T-helper 1 cell treated with Interleukin-12 subunit alpha and Interleukin-12 subunit beta and Interleukin-4 antibody, amounts not matched to agents 30 μg/mL and 1 μg/mL, for 36 hours (primary cell): ENCODE results near the gene RPTN.

ENCODE experiments used
- H3K27ac Mint-ChIP-seq: one replicate; pipeline ENCODE4 v1.8.0; 2021; ENCODE audit warnings: mild to moderate bottlenecking, mixed read lengths
- H3K27me3 Mint-ChIP-seq: one replicate; pipeline ENCODE4 v1.8.0; 2021; ENCODE audit warnings: low read depth, mixed read lengths
- H3K36me3 Mint-ChIP-seq: one replicate; pipeline ENCODE4 v1.8.0; 2021; ENCODE audit warnings: low read depth, mixed read lengths
- H3K4me1 Mint-ChIP-seq: one replicate; pipeline ENCODE4 v1.8.0; 2021; ENCODE audit warnings: low read depth, mixed read lengths
- H3K4me3 Mint-ChIP-seq: one replicate; pipeline ENCODE4 v1.8.0; 2021; ENCODE audit warnings: mild to moderate bottlenecking, moderate library complexity, mixed read lengths
- H3K9me3 Mint-ChIP-seq: one replicate; pipeline ENCODE4 v1.8.0; 2021; ENCODE audit warnings: mixed read lengths

The RPTN gene

GRCh38 chr1:152159144-152159543 lies at the start of gene RPTN:
Gene RPTN, minus strand, starts transcription at chr1:152159228. Its CDS starts 1,339 bp downstream, at chr1:152157889.
- no peak within 1 kb of the TSS for H3K4me3 Mint-ChIP-seq
- no peak within 1 kb of the TSS for H3K27ac Mint-ChIP-seq
- peaks cover 7% of the 10 kb centered on the region for H3K27me3 Mint-ChIP-seq
- H3K4me1 Mint-ChIP-seq = no peaks in the 10 kb centered on the region
- H3K9me3 Mint-ChIP-seq = no peaks in the 10 kb centered on the region
- H3K36me3 Mint-ChIP-seq = no peaks in the 10 kb centered on the region

- H3K27me3 Mint-ChIP-seq = peaks cover 11% of the 10 kb centered on the region
- no peak overlapping the region for H3K27ac Mint-ChIP-seq
- H3K4me3 Mint-ChIP-seq = no peak overlapping the region
- no peaks in the 10 kb centered on the region for H3K4me1 Mint-ChIP-seq
- no peaks in the 10 kb centered on the region for H3K9me3 Mint-ChIP-seq
- no peaks in the 10 kb centered on the region for H3K36me3 Mint-ChIP-seq
These were observed 40.0 kb upstream of the RPTN start for GRCh38 chr1:152198982-152199381.

GRCh38 chr1:152197361-152197941 lies 38.4 kb upstream of the RPTN start:
- Mint-ChIP-seq H3K4me1 (no peaks in the 10 kb centered on the region), H3K36me3 (no peaks in the 10 kb centered on the region), H3K4me3 (no peak overlapping the region), H3K27me3 (peaks cover 11% of the 10 kb centered on the region), H3K27ac (no peak overlapping the region), H3K9me3 (no peaks in the 10 kb centered on the region)

- H3K27ac Mint-ChIP-seq = no peak overlapping the region
- H3K27me3 Mint-ChIP-seq = peaks cover 33% of the 10 kb centered on the region
- no peak overlapping the region for H3K4me3 Mint-ChIP-seq
- no peaks in the 10 kb centered on the region for H3K9me3 Mint-ChIP-seq
- peaks cover 4% of the 10 kb centered on the region for H3K4me1 Mint-ChIP-seq
- H3K36me3 Mint-ChIP-seq = no peaks in the 10 kb centered on the region
These were observed 32.7 kb upstream of the RPTN start for GRCh38 chr1:152191711-152192110.

- H3K27ac Mint-ChIP-seq = no peak overlapping the region
- H3K9me3 Mint-ChIP-seq = no peaks in the 10 kb centered on the region
- no peaks in the 10 kb centered on the region for H3K36me3 Mint-ChIP-seq
- no peak overlapping the region for H3K4me3 Mint-ChIP-seq
- peaks cover 36% of the 10 kb centered on the region for H3K27me3 Mint-ChIP-seq
- peaks cover 4% of the 10 kb centered on the region for H3K4me1 Mint-ChIP-seq
These were observed 32.2 kb upstream of the RPTN start for GRCh38 chr1:152191260-152191659.

GRCh38 chr1:152190589-152190988 lies 31.6 kb upstream of the RPTN start:
- Mint-ChIP-seq H3K4me1 (peaks cover 4% of the 10 kb centered on the region), H3K27me3 (peaks cover 39% of the 10 kb centered on the region), H3K27ac (no peak overlapping the region), H3K36me3 (no peaks in the 10 kb centered on the region), H3K4me3 (no peak overlapping the region), H3K9me3 (no peaks in the 10 kb centered on the region)

- Mint-ChIP-seq H3K4me1 (peaks cover 4% of the 10 kb centered on the region), H3K4me3 (peak overlapping the region; percentile 60), H3K27ac (no peak overlapping the region), H3K36me3 (no peaks in the 10 kb centered on the region), H3K9me3 (no peaks in the 10 kb centered on the region), H3K27me3 (peaks cover 46% of the 10 kb centered on the region)
These were observed 30.8 kb upstream of the RPTN start for GRCh38 chr1:152189657-152190442.

- H3K27ac Mint-ChIP-seq = no peak overlapping the region
- no peaks in the 10 kb centered on the region for H3K36me3 Mint-ChIP-seq
These were observed 29.9 kb upstream of the RPTN start for GRCh38 chr1:152188673-152189591.

GRCh38 chr1:152186556-152187285 lies 27.7 kb upstream of the RPTN start:
- Mint-ChIP-seq H3K36me3 (no peaks in the 10 kb centered on the region), H3K4me3 (no peak overlapping the region), H3K9me3 (no peaks in the 10 kb centered on the region), H3K27me3 (peaks cover 52% of the 10 kb centered on the region), H3K27ac (no peak overlapping the region), H3K4me1 (peaks cover 4% of the 10 kb centered on the region)

More at GRCh38 chr1:152188673-152189591, 29.9 kb upstream of the RPTN start:
- Mint-ChIP-seq H3K4me3 (peak overlapping the region; percentile 60), H3K9me3 (no peaks in the 10 kb centered on the region), H3K27me3 (peaks cover 54% of the 10 kb centered on the region), H3K4me1 (peaks cover 4% of the 10 kb centered on the region)

GRCh38 chr1:152185544-152186391 lies 26.7 kb upstream of the RPTN start:
- no peak overlapping the region for H3K27ac Mint-ChIP-seq

GRCh38 chr1:152182944-152183361 lies 23.9 kb upstream of the RPTN start:
- Mint-ChIP-seq H3K4me1 (no peaks in the 10 kb centered on the region), H3K9me3 (no peaks in the 10 kb centered on the region), H3K4me3 (no peak overlapping the region), H3K27ac (no peak overlapping the region), H3K36me3 (no peaks in the 10 kb centered on the region), H3K27me3 (peaks cover 37% of the 10 kb centered on the region)

More at GRCh38 chr1:152185544-152186391, 26.7 kb upstream of the RPTN start:
- H3K27me3 Mint-ChIP-seq = peaks cover 44% of the 10 kb centered on the region
- H3K36me3 Mint-ChIP-seq = no peaks in the 10 kb centered on the region
- H3K4me1 Mint-ChIP-seq = peaks cover 4% of the 10 kb centered on the region
- no peaks in the 10 kb centered on the region for H3K9me3 Mint-ChIP-seq
- no peak overlapping the region for H3K4me3 Mint-ChIP-seq

- no peaks in the 10 kb centered on the region for H3K4me1 Mint-ChIP-seq
- H3K36me3 Mint-ChIP-seq = no peaks in the 10 kb centered on the region
- no peak overlapping the region for H3K27ac Mint-ChIP-seq
- H3K9me3 Mint-ChIP-seq = no peaks in the 10 kb centered on the region
- peaks cover 37% of the 10 kb centered on the region for H3K27me3 Mint-ChIP-seq
- no peak overlapping the region for H3K4me3 Mint-ChIP-seq
These were observed 23.4 kb upstream of the RPTN start for GRCh38 chr1:152182431-152182830.

- Mint-ChIP-seq H3K4me1 (no peaks in the 10 kb centered on the region), H3K36me3 (no peaks in the 10 kb centered on the region), H3K9me3 (peaks cover 2% of the 10 kb centered on the region), H3K27ac (no peak overlapping the region), H3K27me3 (peaks cover 31% of the 10 kb centered on the region), H3K4me3 (no peak overlapping the region)
These were observed 20.5 kb upstream of the RPTN start for GRCh38 chr1:152179566-152179965.
